ENCODE measurements around the gene LYSMD1. TPM values are rescaled to one million over a fixed set of nuclear protein-coding genes. Genes with fewer than 3 reads are reported as not detected.

LYSMD1 gene
- total RNA-seq, 1 donor: 1.3 TPM

DNA sequence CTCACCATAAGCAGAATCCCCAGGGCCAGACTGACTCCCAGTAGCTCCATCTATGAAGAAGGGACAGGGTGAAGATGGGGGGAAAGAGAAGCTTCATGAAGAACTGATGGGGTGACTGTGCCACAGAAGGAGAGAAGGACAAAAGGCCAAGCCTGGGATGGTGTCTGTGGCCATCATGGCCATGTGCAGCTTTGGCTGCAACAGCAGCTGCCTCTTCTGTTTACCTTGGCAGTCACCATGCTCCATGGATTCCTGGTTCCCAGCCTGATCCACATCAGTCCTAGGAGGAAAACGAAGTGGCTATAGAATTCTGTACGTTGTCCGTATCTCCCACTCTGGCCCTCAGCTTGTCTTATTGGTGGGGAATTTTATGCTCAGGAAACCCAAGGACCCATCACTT lies 31.3 kb downstream of the LYSMD1 start:
- H3K27me3 ChIP-seq (ENCODE audit: insufficient read depth, low read length): no peaks in the 10 kb centered on the region
- no peak overlapping the region for H3K4me3 ChIP-seq (ENCODE audit: low read length)
- H3K9me3 ChIP-seq (ENCODE audit: low read depth, low read length): no peaks in the 10 kb centered on the region
- peaks cover 16% of the 10 kb centered on the region for H3K4me1 ChIP-seq (ENCODE audit: insufficient read depth, low read length)

DNA sequence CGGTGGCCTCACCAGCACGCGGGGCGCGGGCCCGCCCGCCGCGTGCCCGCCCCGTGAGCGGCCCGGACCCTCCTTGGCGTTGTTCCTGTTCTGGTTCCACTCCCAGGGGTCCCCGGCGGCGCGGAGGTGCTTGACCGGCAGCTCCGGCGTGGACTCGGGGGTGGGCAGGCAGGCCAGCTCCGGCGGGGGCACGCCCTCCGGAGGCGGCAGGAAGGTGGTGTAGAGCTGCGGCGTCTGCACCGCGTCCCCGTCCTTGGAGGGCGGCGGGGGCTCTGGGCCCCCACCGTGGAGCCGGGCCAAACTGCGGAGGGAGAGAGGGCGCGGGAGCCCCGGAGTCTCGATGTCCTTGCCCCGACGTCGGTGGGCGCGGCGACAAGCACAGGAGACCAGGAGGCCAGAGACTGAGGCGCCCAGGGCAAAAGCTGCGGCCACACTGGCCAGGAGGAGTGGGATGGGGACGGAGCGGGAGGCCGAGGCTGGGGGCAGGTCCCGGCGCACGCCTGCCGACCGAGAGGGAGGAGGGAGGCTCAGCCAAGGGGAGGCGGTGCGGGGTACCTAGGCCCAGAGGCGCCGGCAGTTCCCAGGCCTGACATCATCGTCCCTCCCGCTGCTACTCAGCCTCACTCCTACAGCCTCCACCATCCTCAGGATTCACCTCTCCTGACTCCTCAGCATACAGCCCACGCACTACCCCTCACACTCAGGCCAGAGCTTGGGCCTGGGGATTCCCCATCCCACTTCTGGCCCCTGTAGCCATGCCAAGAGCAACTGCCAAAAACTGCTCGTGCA lies 32.5 kb downstream of the LYSMD1 start:
- Histone ChIP-seq H3K4me1 (ENCODE audit: insufficient read depth, low read length) (peaks cover 16% of the 10 kb centered on the region), H3K27me3 (ENCODE audit: insufficient read depth, low read length) (no peaks in the 10 kb centered on the region), H3K9me3 (ENCODE audit: low read depth, low read length) (no peaks in the 10 kb centered on the region), H3K4me3 (ENCODE audit: low read length) (no peak overlapping the region)

DNA sequence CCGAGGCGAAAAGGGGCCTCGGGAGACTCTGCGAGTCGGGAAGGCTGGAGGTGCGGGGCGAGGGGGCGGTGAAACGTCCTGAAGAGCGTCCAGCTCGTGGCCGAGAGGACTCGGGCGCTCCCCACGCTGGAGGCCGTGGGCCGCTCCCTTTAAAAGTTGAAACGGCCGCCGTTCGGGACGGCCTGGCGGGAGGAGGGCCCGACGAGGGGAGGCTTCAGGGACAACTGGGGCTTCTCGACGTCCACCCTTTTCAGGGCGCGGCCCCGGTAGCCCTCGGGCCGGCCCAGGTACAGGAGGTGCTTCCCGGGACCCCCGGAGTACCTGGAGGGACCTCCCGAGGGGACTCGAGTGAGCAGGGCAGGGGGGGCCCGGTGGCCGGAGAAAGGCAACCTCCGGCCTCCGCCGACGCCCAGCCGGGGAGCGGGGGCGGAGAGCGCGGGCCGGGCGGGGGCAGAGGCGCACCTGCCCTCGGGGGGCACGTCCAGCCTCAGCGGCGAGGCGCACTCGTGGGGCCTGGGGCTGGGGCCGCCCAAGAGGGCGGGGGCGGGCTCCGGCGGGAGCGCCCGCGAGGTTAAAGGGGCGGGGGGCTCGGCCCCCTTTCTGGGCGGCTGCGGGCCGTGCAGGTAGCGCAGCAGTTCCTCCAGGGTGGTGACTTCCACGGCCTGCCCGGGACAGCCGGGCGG lies 33.2 kb downstream of the LYSMD1 start:
- no peak overlapping the region for H3K4me3 ChIP-seq (ENCODE audit: low read length)
- H3K4me1 ChIP-seq (ENCODE audit: insufficient read depth, low read length): peaks cover 16% of the 10 kb centered on the region
- no peaks in the 10 kb centered on the region for H3K27me3 ChIP-seq (ENCODE audit: insufficient read depth, low read length)
- no peaks in the 10 kb centered on the region for H3K9me3 ChIP-seq (ENCODE audit: low read depth, low read length)

- peak overlapping the region; percentile 30 for H3K4me3 ChIP-seq (ENCODE audit: low read length)
- H3K9me3 ChIP-seq (ENCODE audit: low read depth, low read length): no peaks in the 10 kb centered on the region
- peaks cover 16% of the 10 kb centered on the region for H3K4me1 ChIP-seq (ENCODE audit: insufficient read depth, low read length)
- no peaks in the 10 kb centered on the region for H3K27me3 ChIP-seq (ENCODE audit: insufficient read depth, low read length)
Observed at GRCh38 chr1:151131701-151132334, 33.9 kb downstream of the LYSMD1 start.

- peak overlapping the region; percentile 30 for H3K4me3 ChIP-seq (ENCODE audit: low read length)
- no peaks in the 10 kb centered on the region for H3K27me3 ChIP-seq (ENCODE audit: insufficient read depth, low read length)
- H3K9me3 ChIP-seq (ENCODE audit: low read depth, low read length): no peaks in the 10 kb centered on the region
- peaks cover 16% of the 10 kb centered on the region for H3K4me1 ChIP-seq (ENCODE audit: insufficient read depth, low read length)
Observed at GRCh38 chr1:151130987-151131586, 34.6 kb downstream of the LYSMD1 start.

- H3K4me3 ChIP-seq (ENCODE audit: low read length): no peak overlapping the region
- H3K9me3 ChIP-seq (ENCODE audit: low read depth, low read length): no peaks in the 10 kb centered on the region
- H3K4me1 ChIP-seq (ENCODE audit: insufficient read depth, low read length): peaks cover 16% of the 10 kb centered on the region
- H3K27me3 ChIP-seq (ENCODE audit: insufficient read depth, low read length): no peaks in the 10 kb centered on the region
Observed at GRCh38 chr1:151128800-151129199, 36.9 kb downstream of the LYSMD1 start.

- Histone ChIP-seq H3K4me3 (ENCODE audit: low read length) (no peak overlapping the region), H3K4me1 (ENCODE audit: insufficient read depth, low read length) (no peaks in the 10 kb centered on the region), H3K27me3 (ENCODE audit: insufficient read depth, low read length) (no peaks in the 10 kb centered on the region), H3K9me3 (ENCODE audit: low read depth, low read length) (no peaks in the 10 kb centered on the region)
Observed at GRCh38 chr1:151124763-151125403, 40.8 kb downstream of the LYSMD1 start.

DNA sequence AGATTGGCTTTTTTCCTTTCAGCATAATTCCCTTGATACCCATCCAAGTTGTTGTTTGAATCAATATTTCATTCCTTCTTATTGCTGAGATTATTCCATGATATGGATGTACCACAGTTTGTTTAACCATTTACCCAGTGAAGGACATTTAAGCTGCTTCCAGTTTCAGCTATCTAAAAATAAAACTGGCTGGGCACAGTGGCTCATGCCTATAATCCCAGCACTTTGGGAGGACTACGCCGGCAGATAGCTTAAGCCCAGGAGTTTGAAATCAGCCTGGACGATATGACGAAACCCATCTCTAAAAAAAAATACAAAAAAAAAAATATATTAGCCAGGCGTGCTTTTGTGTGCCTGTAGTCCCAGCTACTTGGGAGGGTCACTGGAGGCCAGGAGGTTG lies 51.8 kb downstream of the LYSMD1 start:
- Histone ChIP-seq H3K4me1 (ENCODE audit: insufficient read depth, low read length) (no peaks in the 10 kb centered on the region), H3K27me3 (ENCODE audit: insufficient read depth, low read length) (no peaks in the 10 kb centered on the region), H3K4me3 (ENCODE audit: low read length) (no peak overlapping the region), H3K9me3 (ENCODE audit: low read depth, low read length) (no peaks in the 10 kb centered on the region)

Other genes with a start within 250 kb of the LYSMD1 start
- 47.3 TPM for gene SETDB1, start 239.5 kb downstream of the LYSMD1 start, total RNA-seq
- gene CERS2, start 191.1 kb downstream of the LYSMD1 start, total RNA-seq: 84.8 TPM
- gene ANXA9, start 183.6 kb downstream of the LYSMD1 start, total RNA-seq: 0.10 TPM
- 14.4 TPM for gene MINDY1, start 159.0 kb downstream of the LYSMD1 start, total RNA-seq
- 18.2 TPM for gene PRUNE1, start 157.5 kb downstream of the LYSMD1 start, total RNA-seq
- 0.10 TPM for gene BNIPL, start 129.3 kb downstream of the LYSMD1 start, total RNA-seq
- 0.31 TPM for gene C1orf56, start 118.2 kb downstream of the LYSMD1 start, total RNA-seq
- 250 TPM for gene CDC42SE1, start 106.3 kb downstream of the LYSMD1 start, total RNA-seq
- 4.6 TPM for gene MLLT11, start 105.5 kb downstream of the LYSMD1 start, total RNA-seq
- gene GABPB2, start 95.1 kb downstream of the LYSMD1 start, total RNA-seq: 22.0 TPM
- 0.52 TPM for gene SEMA6C, start 19.3 kb downstream of the LYSMD1 start, total RNA-seq
- gene TNFAIP8L2, start 9.3 kb downstream of the LYSMD1 start, total RNA-seq: 4.6 TPM
- gene SCNM1, start 242 bp upstream of the LYSMD1 start, total RNA-seq: 41.6 TPM
- gene TMOD4, start 10.1 kb upstream of the LYSMD1 start, total RNA-seq: not detected
- 9.9 TPM for gene VPS72, start 24.3 kb upstream of the LYSMD1 start, total RNA-seq
- 46.7 TPM for gene PIP5K1A, start 32.6 kb upstream of the LYSMD1 start, total RNA-seq
- 74.3 TPM for gene PSMD4, start 88.8 kb upstream of the LYSMD1 start, total RNA-seq
- gene ZNF687, start 116.4 kb upstream of the LYSMD1 start, total RNA-seq: 45.5 TPM
- gene PI4KB, start 161.5 kb upstream of the LYSMD1 start, total RNA-seq: 38.0 TPM
- 45.7 TPM for gene RFX5, start 181.3 kb upstream of the LYSMD1 start, total RNA-seq
- not detected for gene SELENBP1, start 206.8 kb upstream of the LYSMD1 start, total RNA-seq
- 148 TPM for gene PSMB4, start 233.7 kb upstream of the LYSMD1 start, total RNA-seq